Sigmoid colon (tissue), 7 donors: ENCODE measurements around the gene ORAI3. TPM values are rescaled to one million over a fixed set of nuclear protein-coding genes. Genes with fewer than 3 reads are reported as not detected.
A peak's percentile ranks its signal among the peaks of the same experiment; 100 is the strongest.

ENCODE experiments used
- DNase-seq: peaks from one replicate; pipeline ENCODE4 v3.0.0-alpha.2; 2019
- H3K27ac ChIP-seq, 4 donors: fragments of 200-600 bp; sonication (generic); one replicate each; pipeline ENCODE4 v1.5.1; 2016 to 2019; ENCODE audit warnings: mild to moderate bottlenecking in 1 of 4
- H3K27me3 ChIP-seq, 3 donors: fragments of 200-600 bp; sonication (generic); one replicate each; pipeline ENCODE4 v1.5.1; 2019; ENCODE audit warnings: mild to moderate bottlenecking in 1 of 3
- H3K36me3 ChIP-seq, 4 donors: fragments of 200-600 bp; sonication (generic); one replicate each; pipeline ENCODE4 v1.5.1; 2016 to 2019
- H3K4me1 ChIP-seq, 4 donors: fragments of 200-600 bp; sonication (generic); one replicate each; pipeline ENCODE4 v1.5.1; 2017 to 2019
- H3K4me3 ChIP-seq, 4 donors: fragments of 200-600 bp; sonication (generic); one replicate each; pipeline ENCODE4 v1.5.1; 2017 to 2019; ENCODE audit warnings: mild to moderate bottlenecking in 2 of 4, moderate library complexity in 1 of 4
- H3K9me3 ChIP-seq, 4 donors: fragments of 200-600 bp in 3 of 4; sonication (generic) in 3 of 4; one replicate each; pipeline versions ENCODE4 v1.5.1 to v1.6.1; 2013 to 2019
- EP300 ChIP-seq, 4 donors: sonication (generic); formaldehyde crosslinking; IDR thresholded peaks; one replicate each; pipeline ENCODE4 v1.6.1; 2017; ENCODE audit warnings: antibody characterized with exemption in 4 of 4
- POLR2A ChIP-seq, 2 donors: fragments of 450-650 bp; IDR thresholded peaks; one replicate each; pipeline ENCODE4 v1.6.1; 2016; ENCODE audit warnings: antibody characterized with exemption in 2 of 2, mild to moderate bottlenecking in 2 of 2, moderate library complexity in 2 of 2
- POLR2AphosphoS5 ChIP-seq, 4 donors: sonication (generic); formaldehyde crosslinking; IDR thresholded peaks; one replicate each; pipeline ENCODE4 v1.6.1; 2017; ENCODE audit warnings: antibody characterized with exemption in 4 of 4
- WGBS, 2 donors: extraction: QIAGEN DNeasy Blood & Tissue Kit; methylation state at CpG; one replicate each; pipeline ENCODE4 v1.1.7; 2013; 5-methylcytosine and 5-hydroxymethylcytosine counted together
- intact Hi-C: fragments of 100-400 bp; cut with DNase I; formaldehyde crosslinking; loops from one replicate; pipeline ENCODE4 v1.15.1; 2023
- polyA plus RNA-seq, 3 donors: library from polyadenylated mRNA; stranded (reverse); fragments of 200-250 nt; gene quantifications; one replicate each; pipeline ENCODE4 v1.2.3, GENCODE V29; 2013
- total RNA-seq, 4 donors: library from RNA; depleted of rRNA; stranded (reverse); fragments of >200 nt; gene quantifications; one replicate each; pipeline ENCODE4 v1.1.0, GENCODE V29; 2016
- TF ChIP-seq, protein P1 (sequence below), 4 experiments: fragments of 450-650 bp in 3 of 4; fragments of 200-600 bp in 1 of 4; IDR thresholded peaks; one replicate each; pipeline ENCODE4 v1.5.1; 2016 to 2019; ENCODE audit warnings: antibody characterized with exemption in 4 of 4, mild to moderate bottlenecking in 3 of 4, moderate library complexity in 2 of 4
- donor health status: healthy with polysubstance abuse.
- donor health status: Bipolar disorder and iron deficiency.
- donor health status: healthy.

Gene ORAI3
- total and polyA plus RNA-seq, 7 donors = 8.6 to 43.3 (median 33.3) TPM

DNA sequence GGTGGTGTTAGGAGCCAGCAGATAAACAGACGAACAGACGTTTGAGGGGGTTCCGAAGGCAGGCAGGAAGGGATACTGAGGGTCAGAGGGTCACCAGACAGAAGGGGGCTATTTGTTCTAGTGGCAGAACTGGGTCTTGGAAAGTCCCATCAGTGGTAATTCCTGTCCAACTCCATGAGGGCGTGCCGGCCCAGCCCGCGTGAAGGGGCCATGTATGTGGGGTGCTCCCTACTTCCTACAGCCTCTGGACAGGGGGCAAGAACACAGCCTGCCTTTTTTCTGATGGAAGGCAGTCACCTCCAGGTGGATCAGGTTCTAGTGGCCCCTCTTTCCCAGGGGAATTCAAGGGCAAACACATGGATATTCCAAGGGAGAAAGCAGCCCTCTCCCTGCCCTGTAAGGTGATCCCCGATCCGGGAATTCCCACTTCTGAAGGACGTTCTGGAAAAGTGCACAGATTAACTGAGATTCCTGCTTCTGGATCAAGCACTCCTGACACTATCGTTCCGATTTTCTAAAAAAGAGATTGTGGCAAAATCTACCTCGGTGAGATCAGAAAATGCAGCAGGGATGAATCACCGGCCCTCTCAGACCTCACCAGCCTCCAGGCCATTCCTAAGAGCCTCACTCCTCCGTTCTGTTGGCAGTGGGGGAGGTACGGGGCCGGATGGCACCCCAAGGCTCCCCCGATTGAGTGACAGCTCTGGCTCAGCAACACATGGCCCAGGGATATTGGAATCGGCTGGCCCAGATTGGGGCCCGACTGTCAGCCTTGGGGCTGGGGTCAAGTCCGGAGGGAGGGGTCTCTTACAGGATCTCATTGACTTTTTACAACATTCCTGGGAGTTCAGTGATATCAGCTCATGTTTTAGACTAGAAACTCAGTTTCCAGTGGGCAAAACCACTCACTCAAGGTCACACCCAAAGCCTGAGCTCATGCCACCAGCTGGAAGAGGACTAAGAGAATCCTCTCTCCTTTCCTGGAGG, 49.1 kb downstream of the ORAI3 start:
- intact Hi-C loops = loop anchor here (1.0 to 5.0 kb wide), 3 partner anchors 34 to 144 kb away; partner anchors contain the start of genes ZNF646 and ZNF668
- no peak for TF ChIP-seq POLR2AphosphoS5 (IDR thresholded peaks at IDR 0.05)
- no peak for TF ChIP-seq POLR2A (IDR thresholded peaks at IDR 0.05)
- TF ChIP-seq, protein P1, sequence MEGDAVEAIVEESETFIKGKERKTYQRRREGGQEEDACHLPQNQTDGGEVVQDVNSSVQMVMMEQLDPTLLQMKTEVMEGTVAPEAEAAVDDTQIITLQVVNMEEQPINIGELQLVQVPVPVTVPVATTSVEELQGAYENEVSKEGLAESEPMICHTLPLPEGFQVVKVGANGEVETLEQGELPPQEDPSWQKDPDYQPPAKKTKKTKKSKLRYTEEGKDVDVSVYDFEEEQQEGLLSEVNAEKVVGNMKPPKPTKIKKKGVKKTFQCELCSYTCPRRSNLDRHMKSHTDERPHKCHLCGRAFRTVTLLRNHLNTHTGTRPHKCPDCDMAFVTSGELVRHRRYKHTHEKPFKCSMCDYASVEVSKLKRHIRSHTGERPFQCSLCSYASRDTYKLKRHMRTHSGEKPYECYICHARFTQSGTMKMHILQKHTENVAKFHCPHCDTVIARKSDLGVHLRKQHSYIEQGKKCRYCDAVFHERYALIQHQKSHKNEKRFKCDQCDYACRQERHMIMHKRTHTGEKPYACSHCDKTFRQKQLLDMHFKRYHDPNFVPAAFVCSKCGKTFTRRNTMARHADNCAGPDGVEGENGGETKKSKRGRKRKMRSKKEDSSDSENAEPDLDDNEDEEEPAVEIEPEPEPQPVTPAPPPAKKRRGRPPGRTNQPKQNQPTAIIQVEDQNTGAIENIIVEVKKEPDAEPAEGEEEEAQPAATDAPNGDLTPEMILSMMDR (IDR thresholded peaks at IDR 0.05) = no peak
- TF ChIP-seq EP300 (IDR thresholded peaks at IDR 0.05) = no peak
- Histone ChIP-seq H3K9me3 (no peaks in the 10 kb centered on the region), H3K4me1 (peaks cover 0 to 19% (median 13%) of the 10 kb centered on the region in 4 donors), H3K27me3 (no peaks in the 10 kb centered on the region), H3K36me3 (no peaks in the 10 kb centered on the region), H3K4me3 (peak overlapping the region; percentile 49 to 66 (median 59)), H3K27ac (peak overlapping the region; percentile 81 to 87 (median 87))
- 58 to 73% methylated on average over 21 of the region's 21 CpGs for WGBS, 2 donors
- DNase-seq = no peak

DNA sequence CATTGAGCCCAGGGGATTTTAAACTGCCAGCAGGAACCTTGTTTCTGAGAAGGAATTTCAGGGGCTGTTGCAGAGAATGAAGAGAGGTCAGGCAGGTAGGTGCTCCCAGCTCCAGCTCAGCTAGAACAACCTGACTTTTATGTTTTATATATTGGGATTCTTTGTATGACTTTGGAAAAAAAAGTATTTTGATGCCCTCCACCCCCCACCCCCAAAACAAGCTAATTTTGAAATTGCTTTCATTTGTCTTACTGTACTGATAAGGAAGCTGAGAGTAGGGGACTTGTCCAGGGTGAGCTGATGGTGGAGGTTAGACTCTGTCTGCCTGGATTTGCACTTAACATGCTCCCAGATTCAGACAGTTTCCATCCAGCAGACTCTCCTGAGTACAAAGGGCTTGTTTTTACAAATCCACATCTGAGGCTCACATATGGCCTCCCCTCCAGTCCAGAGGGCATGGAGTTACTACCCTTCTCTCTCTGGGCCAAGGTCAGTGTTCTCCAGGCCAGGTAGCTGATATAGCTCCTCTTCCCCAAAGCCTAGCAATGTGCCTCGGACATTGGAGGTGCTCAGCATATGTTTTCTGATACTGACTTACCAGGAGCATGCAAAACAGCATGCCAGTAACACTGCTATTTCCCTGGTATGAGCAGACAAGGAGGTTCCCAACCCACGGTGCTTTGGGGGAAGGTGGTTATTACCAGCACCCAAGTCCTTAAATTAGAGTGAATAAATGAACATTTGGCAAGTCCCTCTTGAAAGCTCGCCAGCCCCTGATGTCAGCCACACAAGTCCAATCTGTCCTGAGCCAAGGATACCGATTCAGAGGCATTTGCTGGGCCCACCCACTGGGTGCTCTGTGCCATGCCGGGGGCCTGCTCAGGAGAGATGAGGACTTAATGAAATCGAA, 50.2 kb downstream of the ORAI3 start:
- H3K4me3 ChIP-seq = no peak overlapping the region
- DNase-seq = no peak
- WGBS, 2 donors = 80 to 81% methylated on average over 6 of the region's 6 CpGs
- TF ChIP-seq EP300 (IDR thresholded peaks at IDR 0.05) (no peak), POLR2AphosphoS5 (IDR thresholded peaks at IDR 0.05) (no peak), POLR2A (IDR thresholded peaks at IDR 0.05) (no peak)
- TF ChIP-seq, protein P1 (IDR thresholded peaks at IDR 0.05) = no peak
- H3K9me3 ChIP-seq = no peaks in the 10 kb centered on the region
- no peaks in the 10 kb centered on the region for H3K27me3 ChIP-seq
- no peaks in the 10 kb centered on the region for H3K36me3 ChIP-seq
- intact Hi-C loops = loop anchor here (5.0 kb wide), 1 partner anchor 143 kb away; no protein-coding TSS in a partner anchor
- peak overlapping the region in 3 of 4 donors; percentile 81 to 87 (median 87) for H3K27ac ChIP-seq
- H3K4me1 ChIP-seq = peaks cover 0 to 19% (median 13%) of the 10 kb centered on the region in 4 donors

DNA sequence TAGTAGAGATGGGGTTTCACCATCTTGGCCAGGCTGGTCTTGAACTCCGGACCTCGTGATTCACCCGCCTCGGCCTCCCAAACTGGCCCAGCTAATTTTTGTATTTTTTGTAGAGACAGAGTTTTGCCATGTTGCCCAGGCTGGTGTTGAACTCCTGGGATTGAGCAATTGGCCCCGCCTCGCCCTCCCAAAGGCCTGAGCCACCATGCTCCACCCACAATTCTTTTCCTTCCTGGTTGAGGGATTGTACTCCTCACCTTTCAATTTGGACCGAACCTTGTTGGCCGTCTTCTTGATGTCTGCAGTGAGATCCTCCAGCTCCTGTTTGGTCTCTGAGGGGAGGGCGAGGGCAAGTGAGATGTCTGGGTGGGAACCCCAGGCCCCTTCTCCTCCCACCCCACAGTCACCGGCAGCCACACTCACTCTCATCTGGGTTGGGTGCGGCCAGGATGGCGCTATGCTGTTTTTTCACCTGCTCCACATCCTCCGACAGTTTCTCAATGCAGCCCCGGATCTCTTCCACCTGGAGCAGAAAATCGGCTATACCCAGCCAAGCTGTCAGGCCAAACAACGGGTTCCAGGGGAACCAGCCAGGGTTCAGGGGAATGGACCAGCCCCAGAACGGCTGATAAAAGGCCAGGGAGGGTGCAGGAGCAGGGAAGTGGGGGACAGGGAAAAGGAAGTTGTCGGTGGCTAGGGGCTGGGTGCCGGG, 52.0 kb downstream of the ORAI3 start:
- intact Hi-C loops = no loop called here
- H3K4me1 ChIP-seq = peaks cover 0 to 19% (median 13%) of the 10 kb centered on the region in 4 donors
- no peak for DNase-seq
- no peaks in the 10 kb centered on the region for H3K36me3 ChIP-seq
- H3K27ac ChIP-seq = no peak overlapping the region
- H3K27me3 ChIP-seq = no peaks in the 10 kb centered on the region
- no peaks in the 10 kb centered on the region for H3K9me3 ChIP-seq
- WGBS, 2 donors = 51 to 88% methylated on average over 19 of the region's 19 CpGs
- TF ChIP-seq, protein P1 (IDR thresholded peaks at IDR 0.05) = no peak
- no peak for TF ChIP-seq EP300 (IDR thresholded peaks at IDR 0.05)
- no peak for TF ChIP-seq POLR2AphosphoS5 (IDR thresholded peaks at IDR 0.05)
- no peak for TF ChIP-seq POLR2A (IDR thresholded peaks at IDR 0.05)
- no peak overlapping the region for H3K4me3 ChIP-seq
